ENCODE measurements around the gene HTR4.

DNA sequence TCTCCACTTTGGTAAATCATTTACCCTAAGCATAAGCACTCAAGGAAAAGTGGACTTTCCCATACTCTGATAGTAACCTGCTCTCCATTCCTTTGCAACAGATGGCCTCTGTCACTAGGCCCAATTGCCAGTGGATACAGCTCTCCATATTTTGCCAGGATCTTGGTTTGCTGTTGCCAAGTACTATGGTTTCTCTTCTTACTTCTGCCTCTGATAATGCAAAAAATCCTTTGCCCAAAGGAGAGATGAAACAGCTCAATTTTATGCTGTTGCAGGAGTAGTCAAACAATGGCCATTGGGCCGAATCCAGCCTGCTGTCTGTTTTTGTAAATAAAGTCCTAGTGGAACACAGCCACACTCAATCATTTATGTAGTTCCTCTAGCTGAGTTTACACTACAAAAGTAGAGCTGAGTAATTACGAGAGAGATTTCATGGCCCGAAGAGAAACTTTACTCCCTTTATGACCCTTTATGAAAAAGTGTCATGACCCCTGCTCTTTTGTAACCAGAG, 92.5 kb downstream of the HTR4 start:
- TF ChIP-seq SP1 (IDR thresholded peaks at IDR 0.05) (no peak), FOXK2 (IDR thresholded peaks at IDR 0.05) (no peak), BHLHE40 (IDR thresholded peaks at IDR 0.05; ENCODE audit: borderline replicate concordance) (no peak)

All from HEK293T (cell line).